Measurements from ENCODE around the gene TAPT1.
"Not testable (repeated sequence)": the region's sequence is repeated elsewhere in the genome, so short reads cannot be mapped to it uniquely, and the experiment has no call there.

TAPT1 gene

GRCh38 chr4:16202598-16202997 is 23.7 kb downstream of the TAPT1 start:
- no peak overlapping the region for H3K4me3 ChIP-seq (ENCODE audit: low read depth, low read length)
- no peak for TF ChIP-seq CTCF (IDR thresholded peaks at IDR 0.05; ENCODE audit: low read depth, low read length)

- H3K4me3 ChIP-seq (ENCODE audit: low read depth, low read length), result no peak overlapping the region
- no peak for TF ChIP-seq CTCF (IDR thresholded peaks at IDR 0.05; ENCODE audit: low read depth, low read length)
These were observed 27.2 kb downstream of the TAPT1 start for GRCh38 chr4:16199093-16199492.

- no peak for TF ChIP-seq CTCF (IDR thresholded peaks at IDR 0.05; ENCODE audit: low read depth, low read length)
- H3K4me3 ChIP-seq (ENCODE audit: low read depth, low read length), result no peak overlapping the region
These were observed 28.2 kb downstream of the TAPT1 start for GRCh38 chr4:16197876-16198665.

- TF ChIP-seq CTCF (IDR thresholded peaks at IDR 0.05; ENCODE audit: low read depth, low read length), result no peak
- no peak overlapping the region for H3K4me3 ChIP-seq (ENCODE audit: low read depth, low read length)
These were observed 29.5 kb downstream of the TAPT1 start for GRCh38 chr4:16196482-16197393.

- no peak overlapping the region for H3K4me3 ChIP-seq (ENCODE audit: low read depth, low read length)
- TF ChIP-seq CTCF (IDR thresholded peaks at IDR 0.05; ENCODE audit: low read depth, low read length), result no peak
These were observed 31.1 kb downstream of the TAPT1 start for GRCh38 chr4:16195209-16195608.

- H3K4me3 ChIP-seq (ENCODE audit: low read depth, low read length), result not testable (repeated sequence)
These were observed 31.5 kb downstream of the TAPT1 start for GRCh38 chr4:16194798-16195197.

GRCh38 chr4:16194214-16194613 is 32.1 kb downstream of the TAPT1 start:
- TF ChIP-seq CTCF (IDR thresholded peaks at IDR 0.05; ENCODE audit: low read depth, low read length), result no peak
- no peak overlapping the region for H3K4me3 ChIP-seq (ENCODE audit: low read depth, low read length)
